Measurements from ENCODE around the gene IL24. TPM values are rescaled to one million over a fixed set of nuclear protein-coding genes. Genes with fewer than 3 reads are reported as not detected.

Gene IL24
- total and polyA plus RNA-seq, 2 donors (not counting 1 experiment from before 2014, with no cell fraction given) = not detected

- Histone ChIP-seq H3K9me3 (ENCODE audit: control extremely low read depth in 1 of 3, control insufficient read depth in 2 of 3, insufficient read depth in 1 of 3, low read length in 2 of 3) (peaks cover 0 to 6% (median 4%) of the 10 kb centered on the region in 3 donors), H3K4me1 (ENCODE audit: control insufficient read depth in 2 of 2, insufficient read depth in 2 of 2, low read length in 2 of 2) (peaks cover 7 to 12% of the 10 kb centered on the region in 2 donors), H3K4me3 (ENCODE audit: control extremely low read depth in 1 of 5, extremely low read depth in 1 of 5, insufficient read depth in 1 of 5, low read depth in 2 of 5, low read length in 4 of 5) (no peak overlapping the region), H4K20me1 (ENCODE audit: control insufficient read depth, insufficient read depth, low read length, poor library complexity, severe bottlenecking) (no peaks in the 10 kb centered on the region), H3K79me2 (ENCODE audit: control insufficient read depth, insufficient read depth, low read length) (no peaks in the 10 kb centered on the region), H3K27ac (ENCODE audit: low read length in 2 of 2) (no peak overlapping the region), H3K9ac (ENCODE audit: low read length) (no peak overlapping the region), H3K27me3 (replicated peaks in 1 of 4; ENCODE audit: control extremely low read depth in 1 of 4, control insufficient read depth in 3 of 4, insufficient read depth in 4 of 4, low read length in 3 of 4) (peaks cover 0 to 5% (median 2%) of the 10 kb centered on the region in 4 experiments), H2AFZ (ENCODE audit: insufficient read depth, low read depth, low read length, poor library complexity, severe bottlenecking) (no peak overlapping the region), H3K36me3 (replicated peaks in 1 of 2; ENCODE audit: control extremely low read depth in 1 of 2, control insufficient read depth in 1 of 2, extremely low read depth in 1 of 2, insufficient read depth in 2 of 2, low read length in 1 of 2) (no peaks in the 10 kb centered on the region), H3K4me2 (replicated peaks; ENCODE audit: low read depth, low read length, poor library complexity, severe bottlenecking) (no peak overlapping the region)
- CTCF ChIA-PET = interaction anchor here (1.1 to 5.3 kb wide), 4 partner anchors 14 to 468 kb away, joined by 3 to 39 read pairs (median 4); no protein-coding TSS in a partner anchor
- Mint-ChIP-seq H3K27ac (no peak overlapping the region), H3K9me3 (ENCODE audit: insufficient read depth) (no peaks in the 10 kb centered on the region), H3K4me1 (peaks cover 27% of the 10 kb centered on the region), H3K4me3 (no peak overlapping the region), H3K27me3 (peaks cover 8% of the 10 kb centered on the region)
- intact Hi-C loops (cut with micrococcal nuclease) = no loop called here
- ATAC-seq (ENCODE audit: low read depth) (no peak), DNase-seq (no peak)
- no peak for TF ChIP-seq EZH2 (IDR thresholded peaks at IDR 0.05; ENCODE audit: borderline replicate concordance, insufficient read depth, low read depth, low read length, poor library complexity, severe bottlenecking)
- TF ChIP-seq CTCF (IDR thresholded peaks at IDR 0.05) = no peak
- WGBS (ENCODE audit: insufficient coverage) = no CpG with 5 or more reads among the region's 3 CpGs
- POLR2A ChIA-PET = no interaction called here
Measured at GRCh38 chr1:206947255-206947654, 50.0 kb downstream of the IL24 start.

GRCh38 chr1:206949208-206949607, 52.0 kb downstream of the IL24 start:
- 6% methylated on average over 3 of the region's 4 CpGs for WGBS (ENCODE audit: insufficient coverage)
- no peak overlapping the region for H3K27ac Mint-ChIP-seq
- Histone ChIP-seq H3K79me2 (ENCODE audit: control insufficient read depth, insufficient read depth, low read length) (no peaks in the 10 kb centered on the region), H3K27me3 (replicated peaks in 1 of 4; ENCODE audit: control extremely low read depth in 1 of 4, control insufficient read depth in 3 of 4, insufficient read depth in 4 of 4, low read length in 3 of 4) (peaks cover 0 to 5% (median 0%) of the 10 kb centered on the region in 4 experiments), H3K27ac (ENCODE audit: low read length in 2 of 2) (no peak overlapping the region), H3K4me2 (replicated peaks; ENCODE audit: low read depth, low read length, poor library complexity, severe bottlenecking) (no peak overlapping the region), H4K20me1 (ENCODE audit: control insufficient read depth, insufficient read depth, low read length, poor library complexity, severe bottlenecking) (no peaks in the 10 kb centered on the region), H3K4me3 (ENCODE audit: control extremely low read depth in 1 of 5, extremely low read depth in 1 of 5, insufficient read depth in 1 of 5, low read depth in 2 of 5, low read length in 4 of 5) (no peak overlapping the region), H3K9ac (ENCODE audit: low read length) (no peak overlapping the region), H3K4me1 (ENCODE audit: control insufficient read depth in 2 of 2, insufficient read depth in 2 of 2, low read length in 2 of 2) (peaks cover 11 to 12% of the 10 kb centered on the region in 2 donors), H3K36me3 (replicated peaks in 1 of 2; ENCODE audit: control extremely low read depth in 1 of 2, control insufficient read depth in 1 of 2, extremely low read depth in 1 of 2, insufficient read depth in 2 of 2, low read length in 1 of 2) (no peaks in the 10 kb centered on the region), H2AFZ (ENCODE audit: insufficient read depth, low read depth, low read length, poor library complexity, severe bottlenecking) (no peak overlapping the region), H3K9me3 (ENCODE audit: control extremely low read depth in 1 of 3, control insufficient read depth in 2 of 3, insufficient read depth in 1 of 3, low read length in 2 of 3) (peaks cover 0 to 6% (median 4%) of the 10 kb centered on the region in 3 donors)
- ChIA-PET POLR2A (interaction anchor here (1.2 kb wide), 1 partner anchor 23 kb away, joined by 3 read pairs; no protein-coding TSS in a partner anchor), CTCF (interaction anchor here (1.0 to 5.3 kb wide), 4 partner anchors 16 to 140 kb away, joined by 3 to 39 read pairs (median 4); partner anchors contain the start of gene IL20)
- no peak overlapping the region for H3K4me3 Mint-ChIP-seq
- no peaks in the 10 kb centered on the region for H3K9me3 Mint-ChIP-seq (ENCODE audit: insufficient read depth)
- ATAC-seq (ENCODE audit: low read depth) (no peak), DNase-seq (no peak)
- TF ChIP-seq CTCF (IDR thresholded peaks at IDR 0.05) = no peak
- no peak for TF ChIP-seq EZH2 (IDR thresholded peaks at IDR 0.05; ENCODE audit: borderline replicate concordance, insufficient read depth, low read depth, low read length, poor library complexity, severe bottlenecking)
- peaks cover 32% of the 10 kb centered on the region for H3K4me1 Mint-ChIP-seq
- intact Hi-C loops (cut with micrococcal nuclease) = no loop called here
- H3K27me3 Mint-ChIP-seq = peaks cover 8% of the 10 kb centered on the region
